Liver (tissue), 9 donors: Measurements from ENCODE around the gene ZMPSTE24. TPM values are rescaled to one million over a fixed set of nuclear protein-coding genes. Genes with fewer than 3 reads are reported as not detected.

Experiments
- DNase-seq: peaks from one replicate; pipeline ENCODE4 v3.0.0-alpha.2; 2017; ENCODE audit warnings: low spot score
- H3K27ac ChIP-seq, 2 donors: one replicate each; pipeline ENCODE4 v1.7.0; 2013; ENCODE audit warnings: inconsistent platforms in 2 of 2, low read length in 2 of 2, control low read depth in 1 of 2, low read depth in 1 of 2, mild to moderate bottlenecking in 1 of 2
- H3K27me3 ChIP-seq, 4 donors: one replicate each; pipeline versions ENCODE4 v1.6.1 to v1.7.0; 2013; ENCODE audit warnings: low read length in 3 of 4, inconsistent platforms in 1 of 4, mild to moderate bottlenecking in 1 of 4, moderate library complexity in 1 of 4; ENCODE audit not compliant: control insufficient read depth in 4 of 4, insufficient read depth in 4 of 4
- H3K36me3 ChIP-seq, 4 donors: one replicate each; pipeline versions ENCODE4 v1.6.1 to v1.7.0; 2013; ENCODE audit warnings: low read length in 3 of 4, mild to moderate bottlenecking in 3 of 4, low read depth in 1 of 4, moderate library complexity in 1 of 4; ENCODE audit not compliant: control insufficient read depth in 4 of 4, insufficient read depth in 3 of 4
- H3K4me1 ChIP-seq, 4 donors: one replicate each; pipeline versions ENCODE4 v1.6.1 to v1.7.0; 2013; ENCODE audit warnings: low read length in 3 of 4, mild to moderate bottlenecking in 3 of 4, moderate library complexity in 1 of 4; ENCODE audit not compliant: control insufficient read depth in 4 of 4, insufficient read depth in 4 of 4
- H3K4me3 ChIP-seq, 3 donors: one replicate each; pipeline versions ENCODE4 v1.6.1 to v1.7.0; 2013; ENCODE audit warnings: low read length in 3 of 3, control low read depth in 1 of 3, low read depth in 1 of 3, mild to moderate bottlenecking in 1 of 3
- H3K9ac ChIP-seq, 2 donors: one replicate each; pipeline ENCODE4 v1.7.0; 2013; ENCODE audit warnings: low read length in 2 of 2, mild to moderate bottlenecking in 2 of 2, moderate library complexity in 2 of 2, control low read depth in 1 of 2, low read depth in 1 of 2
- H3K9me3 ChIP-seq, 4 donors: one replicate each; pipeline versions ENCODE4 v1.6.1 to v1.7.0; 2013; ENCODE audit warnings: low read length in 3 of 4; ENCODE audit not compliant: control insufficient read depth in 4 of 4
- ATF3 ChIP-seq: IDR thresholded peaks from 2 replicates; pipeline ENCODE4 v1.6.1; 2016; ENCODE audit warnings: antibody characterized with exemption
- CTCF ChIP-seq: fragments of 150-350 bp; IDR thresholded peaks from 2 replicates; pipeline ENCODE4 v1.5.1; 2017; ENCODE audit warnings: improper control_type of control experiment, low read depth, low read length; ENCODE audit not compliant: missing input control
- EGR1 ChIP-seq, 2 donors: IDR thresholded peaks; 2 replicates each; pipeline ENCODE4 v1.6.1; 2016 to 2018; ENCODE audit warnings: antibody characterized with exemption in 2 of 2, low read depth in 2 of 2
- FOXA1 ChIP-seq: IDR thresholded peaks from 2 replicates; pipeline ENCODE4 v1.6.1; 2016; ENCODE audit warnings: antibody characterized with exemption
- FOXA2 ChIP-seq: IDR thresholded peaks from 2 replicates; pipeline ENCODE4 v1.6.1; 2016; ENCODE audit warnings: antibody characterized with exemption
- GABPA ChIP-seq, 2 donors: IDR thresholded peaks in 1 of 2; conservative IDR thresholded peaks in 1 of 2; 2 replicates each; pipeline ENCODE4 v1.6.1; 2016; ENCODE audit warnings: antibody characterized with exemption in 2 of 2, mild to moderate bottlenecking in 1 of 2, moderate library complexity in 1 of 2
- HNF4A ChIP-seq, 2 donors: conservative IDR thresholded peaks; 2 replicates each; pipeline ENCODE4 v1.6.1; 2016; ENCODE audit warnings: antibody characterized with exemption in 2 of 2, mild to moderate bottlenecking in 2 of 2
- HNF4G ChIP-seq: IDR thresholded peaks from 2 replicates; pipeline ENCODE4 v1.6.1; 2016; ENCODE audit warnings: antibody characterized with exemption
- JUND ChIP-seq, 2 donors: IDR thresholded peaks; 2 replicates each; pipeline ENCODE4 v1.6.1; 2016; ENCODE audit warnings: antibody characterized with exemption in 2 of 2
- MAX ChIP-seq: IDR thresholded peaks from 2 replicates; pipeline ENCODE4 v1.6.1; 2016; ENCODE audit warnings: antibody characterized with exemption
- NR2F2 ChIP-seq: IDR thresholded peaks from 2 replicates; pipeline ENCODE4 v1.6.1; 2016; ENCODE audit warnings: antibody characterized with exemption
- RAD21 ChIP-seq, 2 donors: IDR thresholded peaks; 2 replicates each; pipeline ENCODE4 v1.6.1; 2016; ENCODE audit warnings: antibody characterized with exemption in 2 of 2, mild to moderate bottlenecking in 2 of 2
- REST ChIP-seq: IDR thresholded peaks from 2 replicates; pipeline ENCODE4 v1.6.1; 2016; ENCODE audit warnings: antibody characterized with exemption, mild to moderate bottlenecking
- RXRA ChIP-seq, 2 donors: IDR thresholded peaks; 2 replicates each; pipeline ENCODE4 v1.6.1; 2017 to 2018; ENCODE audit warnings: antibody characterized with exemption in 2 of 2, mild to moderate bottlenecking in 1 of 2
- SP1 ChIP-seq: IDR thresholded peaks from 2 replicates; pipeline ENCODE4 v1.6.1; 2018; ENCODE audit warnings: antibody characterized with exemption, mild to moderate bottlenecking
- TAF1 ChIP-seq: conservative IDR thresholded peaks from 2 replicates; pipeline ENCODE4 v1.6.1; 2016; ENCODE audit warnings: antibody characterized with exemption, mild to moderate bottlenecking
- YY1 ChIP-seq: IDR thresholded peaks from 2 replicates; pipeline ENCODE4 v1.6.1; 2016; ENCODE audit warnings: antibody characterized with exemption, mild to moderate bottlenecking
- ZBTB33 ChIP-seq: IDR thresholded peaks from 2 replicates; pipeline ENCODE4 v1.6.1; 2016; ENCODE audit warnings: antibody characterized with exemption
- WGBS: extraction: QIAGEN DNeasy Blood & Tissue Kit; methylation state at CpG from one replicate; pipeline ENCODE4 v1.1.7; 2013; 5-methylcytosine and 5-hydroxymethylcytosine counted together
- polyA plus RNA-seq, 2 donors: library from polyadenylated mRNA; stranded (reverse) in 1 of 2; unstranded in 1 of 2; fragments of 200-250 nt in 1 of 2; fragments of >200 nt in 1 of 2; fragmentation: Nextera tagmentation in 1 of 2; extraction: Ambion mirVana in 1 of 2; gene quantifications; one replicate each; pipeline versions ENCODE4 v1.2.1 to v1.2.3, GENCODE V29; 2013 to 2015
- total RNA-seq, 2 donors: library from RNA; depleted of rRNA; stranded (reverse); fragments of >200 nt; gene quantifications; one replicate each; pipeline ENCODE4 v1.2.3, GENCODE V29; 2014
- donor health status: healthy.
- donor health status: healthy.
- donor health status: healthy.
- donor health status: healthy.
- donor health status: healthy.

Gene ZMPSTE24
- total and polyA plus RNA-seq, 4 donors, result 17.3 to 40.1 (median 22.6) TPM

GRCh38 chr1:40281853-40282252 is 23.8 kb downstream of the ZMPSTE24 start:
- Histone ChIP-seq H3K27ac (no peak overlapping the region), H3K4me3 (no peak overlapping the region), H3K9ac (no peak overlapping the region), H3K27me3 (no peaks in the 10 kb centered on the region), H3K36me3 (peaks cover 3 to 19% (median 6%) of the 10 kb centered on the region in 4 donors), H3K9me3 (no peaks in the 10 kb centered on the region), H3K4me1 (peaks cover 0 to 2% (median 0%) of the 10 kb centered on the region in 4 donors)
- 60% methylated on average over 2 of the region's 2 CpGs for WGBS
- no peak for TF ChIP-seq TAF1
- no peak for TF ChIP-seq REST
- no peak for TF ChIP-seq EGR1 (IDR thresholded peaks at IDR 0.05; ENCODE audit: low read depth in 2 of 2)
- no peak for TF ChIP-seq ZBTB33
- TF ChIP-seq CTCF, result no peak
- no peak for TF ChIP-seq FOXA1
- no peak for TF ChIP-seq FOXA2
- TF ChIP-seq MAX, result no peak
- TF ChIP-seq JUND (IDR thresholded peaks at IDR 0.05), result no peak
- TF ChIP-seq NR2F2, result no peak
- no peak for TF ChIP-seq SP1
- DNase-seq, result no peak

GRCh38 chr1:40291293-40291692 is 33.3 kb downstream of the ZMPSTE24 start:
- Histone ChIP-seq H3K9ac (no peak overlapping the region), H3K9me3 (no peaks in the 10 kb centered on the region), H3K4me1 (no peaks in the 10 kb centered on the region), H3K27ac (no peak overlapping the region), H3K27me3 (no peaks in the 10 kb centered on the region), H3K4me3 (no peak overlapping the region), H3K36me3 (peaks cover 6 to 37% (median 19%) of the 10 kb centered on the region in 4 donors)
- WGBS, result 95% methylated on average over 2 of the region's 2 CpGs
- no peak for DNase-seq
- TF ChIP-seq NR2F2 (no peak), RXRA (IDR thresholded peaks at IDR 0.05) (no peak), FOXA1 (no peak), GABPA (IDR thresholded peaks at IDR 0.05 in 1 of 2, conservative IDR thresholded peaks at IDR 0.05 in 1 of 2) (no peak), SP1 (no peak), HNF4G (no peak), YY1 (no peak), CTCF (no peak), EGR1 (IDR thresholded peaks at IDR 0.05; ENCODE audit: low read depth in 2 of 2) (no peak), MAX (no peak), JUND (IDR thresholded peaks at IDR 0.05) (no peak), TAF1 (no peak), FOXA2 (no peak), ATF3 (no peak), HNF4A (conservative IDR thresholded peaks at IDR 0.05) (no peak), RAD21 (IDR thresholded peaks at IDR 0.05) (no peak), ZBTB33 (no peak)
